ENCODE results near the gene STIM1. TPM values are rescaled to one million over a fixed set of nuclear protein-coding genes. Genes with fewer than 3 reads are reported as not detected.

The STIM1 gene
- polyA plus RNA-seq, 3 donors = 33.1 to 35.1 (median 34.2) TPM

Other genes with a start within 250 kb of the STIM1 start
- gene ART5, start 213.7 kb upstream of the STIM1 start, polyA plus RNA-seq (ENCODE audit: insufficient read length in 3 of 3) = 1 to 10 TPM; 2.3 to 3.3 (median 3.3) TPM
- not detected for gene ART1, start 210.5 kb upstream of the STIM1 start, polyA plus RNA-seq (ENCODE audit: insufficient read length in 3 of 3)
- gene CHRNA10, start 184.3 kb upstream of the STIM1 start, polyA plus RNA-seq (ENCODE audit: insufficient read length in 3 of 3) = 1 to 10 TPM; 1.2 to 1.4 (median 1.3) TPM
- 10 to 100 TPM; 58.2 to 62.6 (median 59.2) TPM for gene NUP98, start 58.1 kb upstream of the STIM1 start, polyA plus RNA-seq (ENCODE audit: insufficient read length in 3 of 3)
- 10 to 100 TPM; 37.3 to 38.6 (median 38.6) TPM for gene PGAP2, start 47.1 kb upstream of the STIM1 start, polyA plus RNA-seq (ENCODE audit: insufficient read length in 3 of 3)
- 10 to 100 TPM; 21.4 to 26.6 (median 22.4) TPM for gene RHOG, start 14.7 kb upstream of the STIM1 start, polyA plus RNA-seq (ENCODE audit: insufficient read length in 3 of 3)
- 10 to 100 TPM; 72.7 to 80.4 (median 79.2) TPM for gene RRM1, start 239.1 kb downstream of the STIM1 start, polyA plus RNA-seq (ENCODE audit: insufficient read length in 3 of 3)

Measured in right renal cortex interstitium (tissue), 3 donors.